Fibroblast of skin of right biceps (primary cell): ENCODE data around the gene ZFHX2.

Source experiments
- DNase-seq: peaks from one replicate; pipeline ENCODE4 v3.0.0-alpha.2; 2013

The ZFHX2 gene

GRCh38 chr14:23559010-23559925 is 7.7 kb upstream of the ZFHX2 start:
- peak; percentile 57 for DNase-seq

- DNase-seq = no peak
These were observed 6.9 kb upstream of the ZFHX2 start for GRCh38 chr14:23558346-23559009.

DNA sequence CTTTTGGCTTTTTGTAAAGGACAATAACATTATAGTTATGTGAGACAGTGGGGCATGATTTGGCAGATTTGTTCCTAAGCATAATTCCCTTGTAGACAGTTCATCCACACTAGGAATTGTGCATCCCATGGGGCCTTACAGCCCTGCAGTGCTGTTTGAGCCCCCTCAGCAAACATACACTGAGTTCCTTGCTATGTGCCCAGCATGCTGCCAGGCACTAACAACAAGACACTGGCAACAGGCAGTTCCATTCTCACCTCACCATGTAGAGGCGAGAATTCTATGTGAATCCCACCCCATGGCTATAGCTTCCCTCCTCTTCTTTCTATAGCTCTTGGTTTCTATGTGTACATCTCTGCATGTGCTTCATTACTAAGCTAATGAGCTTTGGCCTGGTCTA is 6.4 kb upstream of the ZFHX2 start:
- DNase-seq = no peak

DNA sequence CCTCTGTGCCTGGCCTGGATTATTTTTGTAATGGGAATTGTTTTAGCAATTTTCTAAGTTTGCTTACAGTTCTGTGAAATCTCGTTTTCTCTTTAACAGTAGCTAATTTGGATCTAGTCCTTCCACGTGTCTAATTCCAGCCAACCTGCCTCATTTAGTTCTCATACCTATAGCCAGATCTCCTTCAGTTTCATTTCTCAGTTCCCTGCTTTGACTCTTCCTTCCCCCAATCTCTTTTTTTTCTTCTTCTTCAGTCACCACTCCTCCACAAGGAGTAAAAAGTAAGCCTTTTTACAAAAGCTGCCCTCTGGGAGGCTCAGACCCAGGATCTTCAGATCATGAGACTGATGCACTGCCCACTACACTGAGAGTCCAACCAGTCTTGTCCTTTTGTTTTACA is 6.0 kb upstream of the ZFHX2 start:
- no peak for DNase-seq

GRCh38 chr14:23556700-23557440 is 5.3 kb upstream of the ZFHX2 start:
- DNase-seq = no peak

DNA sequence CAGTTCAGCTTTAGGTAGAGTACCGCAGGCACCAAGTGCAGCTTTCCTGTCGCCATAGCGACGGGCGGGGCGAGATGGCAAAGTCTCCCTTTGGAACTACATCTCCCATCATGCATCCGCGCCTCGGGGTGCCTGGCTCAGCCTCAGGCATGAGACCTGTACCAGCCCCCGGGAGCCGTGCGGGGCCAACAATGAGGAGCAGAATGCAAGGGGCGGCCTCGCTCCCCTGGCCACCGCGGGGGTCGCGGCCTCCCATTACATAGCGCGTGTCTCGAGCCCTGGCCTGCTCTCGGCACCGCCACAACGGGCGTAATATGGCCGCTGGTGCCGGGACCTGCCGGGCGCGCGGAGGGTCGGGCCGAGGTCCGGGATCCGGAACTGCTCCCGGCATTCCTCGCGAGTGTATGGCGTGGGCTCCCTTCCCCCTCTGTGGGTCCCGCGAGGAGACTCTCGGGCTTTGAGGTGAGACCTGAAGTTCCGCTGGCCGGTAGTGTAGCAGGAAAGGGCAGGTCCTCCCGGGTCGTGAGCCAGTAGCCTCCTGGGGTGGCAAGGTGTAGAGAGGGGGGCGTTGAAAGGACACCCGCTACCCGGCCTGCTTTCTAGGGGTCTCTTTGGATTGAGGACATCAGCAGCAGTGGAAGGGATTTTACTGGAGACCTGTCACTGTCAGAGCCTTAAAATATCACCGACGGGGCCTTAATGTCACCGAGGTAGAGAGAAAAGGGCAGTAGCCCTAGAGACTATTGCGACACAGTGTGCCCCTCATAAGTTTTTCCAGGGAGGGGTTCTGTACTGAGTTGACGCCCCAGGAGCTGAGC is 4.5 kb upstream of the ZFHX2 start, which contains the start of gene THTPA:
TSS of gene THTPA (plus strand) at position 390 of the 818 bp plus-strand sequence. CDS start 487 bp downstream, outside the sequence.
- peak; percentile 87 for DNase-seq

DNA sequence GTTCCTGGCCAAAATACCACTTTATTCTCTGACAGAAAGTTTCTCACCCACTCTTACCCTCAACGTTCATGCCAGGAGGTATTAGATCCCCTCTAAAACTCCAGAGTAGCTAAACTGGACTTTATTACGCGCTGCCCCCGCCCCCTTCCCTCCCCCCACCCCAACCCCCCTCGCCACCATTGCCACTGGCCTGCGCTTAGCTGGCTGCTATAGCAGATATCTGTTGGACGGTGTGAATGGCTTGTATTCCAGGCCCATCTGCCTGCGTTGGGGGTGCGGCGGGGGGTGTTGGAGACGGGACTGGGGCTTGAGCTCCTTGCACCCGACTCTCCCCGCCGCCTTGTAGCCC is 3.9 kb upstream of the ZFHX2 start:
- no peak for DNase-seq

DNA sequence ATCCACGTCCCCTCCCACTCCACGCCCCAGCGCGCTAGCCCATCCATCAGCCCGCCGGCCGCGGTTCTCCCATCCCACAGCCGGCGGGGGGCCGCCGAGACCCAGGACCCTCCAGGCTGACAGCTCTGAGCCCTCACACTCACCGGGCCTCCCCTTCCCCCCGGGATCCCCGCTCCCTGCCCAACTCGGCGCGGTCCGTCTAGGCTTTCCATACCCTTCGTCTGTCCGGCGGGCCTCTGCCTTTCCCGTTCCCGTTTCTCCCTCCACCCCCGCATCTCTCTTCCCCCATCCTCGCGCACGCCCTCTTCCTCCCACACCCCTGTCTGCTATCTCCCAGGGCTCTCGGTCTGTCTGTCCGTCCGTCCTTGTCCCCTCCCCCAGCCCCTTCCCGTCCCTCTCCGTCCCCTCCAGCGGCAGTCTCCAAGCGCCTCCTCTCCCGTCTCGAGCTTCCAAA is 726 bp downstream of the ZFHX2 start:
- no peak for DNase-seq

DNA sequence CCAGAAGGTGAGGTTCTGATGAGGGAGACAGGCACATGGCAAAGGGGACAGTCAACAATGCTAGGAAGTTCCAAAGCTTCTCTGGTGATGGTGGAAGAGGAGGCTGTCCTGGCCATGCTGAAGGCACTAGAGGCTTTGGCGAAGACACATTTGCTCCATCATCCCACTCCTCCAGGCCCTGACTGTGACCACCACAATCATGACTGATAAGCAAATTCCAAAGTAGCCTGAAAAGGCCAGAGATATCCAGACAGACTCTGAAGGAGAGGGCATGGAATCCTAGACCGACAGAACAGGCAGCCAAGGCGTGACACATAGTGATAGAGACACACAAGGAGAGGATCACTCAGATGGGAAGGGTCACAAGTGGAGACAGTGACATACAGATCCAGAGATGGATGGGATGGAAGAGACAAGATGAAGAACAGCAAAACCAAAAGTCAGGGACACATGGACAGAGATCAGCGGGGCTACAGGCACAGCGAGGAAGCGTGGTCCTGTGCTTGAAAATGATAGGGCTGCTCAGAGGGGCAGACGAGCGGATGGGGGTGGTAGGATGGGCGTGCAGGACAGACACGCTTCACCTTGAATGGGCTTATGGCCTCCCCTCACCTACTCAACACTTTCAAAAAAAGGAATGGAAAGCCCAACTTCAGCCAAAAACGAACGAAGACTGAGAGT is 1.3 kb downstream of the ZFHX2 start:
- no peak for DNase-seq

- DNase-seq = peak; percentile 75
These were observed 2.9 kb downstream of the ZFHX2 start for GRCh38 chr14:23548351-23549318.

GRCh38 chr14:23547924-23548323 is 3.6 kb downstream of the ZFHX2 start:
- no peak for DNase-seq

DNA sequence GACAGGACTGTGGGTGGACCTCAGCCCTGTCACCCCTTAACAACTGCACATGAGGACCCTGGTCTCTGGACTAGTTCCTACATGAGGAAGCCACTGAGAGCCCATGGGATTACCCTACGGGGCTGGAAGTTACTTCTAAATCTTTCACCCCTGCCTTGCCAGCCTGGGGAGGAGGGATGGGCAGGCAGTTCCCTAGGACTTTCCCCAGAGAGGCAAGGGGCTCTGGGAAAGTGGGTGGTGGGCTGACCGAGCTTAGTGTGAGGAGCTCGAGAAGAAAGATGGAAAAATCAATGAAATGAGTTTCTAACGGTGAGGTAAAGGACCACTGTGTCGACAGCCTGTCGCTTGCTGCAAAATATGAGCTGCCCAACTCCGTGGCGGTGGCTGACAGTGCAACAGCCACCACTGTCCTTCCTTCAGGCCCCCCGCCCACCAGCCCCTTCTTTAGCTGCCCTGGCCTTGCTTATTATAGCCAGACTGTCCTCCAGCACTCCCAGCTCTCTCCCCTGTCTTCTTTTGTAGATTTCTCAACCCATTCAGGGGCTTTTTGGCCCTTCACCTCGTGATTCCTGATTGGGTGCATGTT is 5.0 kb downstream of the ZFHX2 start:
- no peak for DNase-seq

GRCh38 chr14:23545740-23546365 is 5.7 kb downstream of the ZFHX2 start:
- no peak for DNase-seq

GRCh38 chr14:23544511-23545447 is 6.8 kb downstream of the ZFHX2 start:
- DNase-seq = no peak

GRCh38 chr14:23543403-23543802 is 8.2 kb downstream of the ZFHX2 start:
- no peak for DNase-seq

- no peak for DNase-seq
These were observed 9.3 kb downstream of the ZFHX2 start for GRCh38 chr14:23542261-23542660.

DNA sequence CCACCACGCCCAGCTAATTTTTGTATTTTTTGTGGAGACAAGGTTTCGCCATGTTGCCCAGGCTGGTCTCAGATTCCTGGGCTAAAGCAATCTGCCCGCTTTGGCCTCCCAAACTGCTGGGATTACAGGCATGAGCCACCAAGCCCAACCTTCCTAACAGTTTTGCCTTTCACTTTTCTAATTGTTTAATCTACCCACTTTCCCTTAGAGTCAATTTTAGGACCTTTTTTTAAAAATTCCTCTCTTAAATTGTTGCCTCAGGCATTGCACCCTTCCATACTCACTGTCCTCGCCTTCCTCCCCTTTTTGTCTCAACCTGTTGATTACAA is 11.5 kb downstream of the ZFHX2 start:
- DNase-seq = no peak

- peak; percentile 41 for DNase-seq
These were observed 12.1 kb downstream of the ZFHX2 start for GRCh38 chr14:23539248-23540140.
